Panc1 (cell line): ENCODE measurements around the gene SBF2.

ENCODE experiments used
- CTCF ChIP-seq: fragments of 450-650 bp; IDR thresholded peaks from 2 replicates; pipeline ENCODE4 v1.5.1; 2017; ENCODE audit warnings: mild to moderate bottlenecking
- REST ChIP-seq, 2 experiments: IDR thresholded peaks; 2 replicates each; pipeline ENCODE4 v1.6.1; 2011 to 2012; ENCODE audit warnings: low read depth in 2 of 2, control low read depth in 1 of 2, low read length in 1 of 2, mild to moderate bottlenecking in 1 of 2, moderate library complexity in 1 of 2; ENCODE audit not compliant: insufficient read depth in 1 of 2

- no peak; a peak in 1 of 4 replicates for TF ChIP-seq REST (IDR thresholded peaks at IDR 0.05; ENCODE audit: insufficient read depth in 1 of 2, low read depth in 2 of 2, low read length in 1 of 2)
- no peak for TF ChIP-seq CTCF
These were observed 535.1 kb downstream of the SBF2 start for GRCh38 chr11:9758637-9759518.
